Measurements from ENCODE around the gene UTS2B.

DNA sequence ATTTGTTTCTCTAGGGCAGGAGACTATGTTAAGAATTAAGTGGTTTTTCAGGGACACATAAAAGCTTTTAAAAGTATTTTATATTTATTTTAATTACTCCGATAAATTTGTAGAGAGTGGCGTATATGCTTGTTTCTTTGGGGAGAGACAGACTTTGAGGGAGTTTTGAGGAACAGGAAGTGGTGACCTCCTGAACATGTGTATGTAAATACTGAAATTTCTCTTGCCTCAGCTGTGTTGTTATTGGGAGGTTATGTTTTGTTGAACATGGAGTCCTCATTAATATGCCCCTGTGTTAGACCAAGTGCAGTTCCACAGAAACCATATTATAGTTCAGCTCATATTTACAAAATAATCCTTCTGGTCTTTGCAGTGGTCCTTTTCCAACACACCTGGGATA is 41.8 kb upstream of the UTS2B start:
- no peak for TF ChIP-seq POLR2A (IDR thresholded peaks at IDR 0.05)
- TF ChIP-seq, protein P1, sequence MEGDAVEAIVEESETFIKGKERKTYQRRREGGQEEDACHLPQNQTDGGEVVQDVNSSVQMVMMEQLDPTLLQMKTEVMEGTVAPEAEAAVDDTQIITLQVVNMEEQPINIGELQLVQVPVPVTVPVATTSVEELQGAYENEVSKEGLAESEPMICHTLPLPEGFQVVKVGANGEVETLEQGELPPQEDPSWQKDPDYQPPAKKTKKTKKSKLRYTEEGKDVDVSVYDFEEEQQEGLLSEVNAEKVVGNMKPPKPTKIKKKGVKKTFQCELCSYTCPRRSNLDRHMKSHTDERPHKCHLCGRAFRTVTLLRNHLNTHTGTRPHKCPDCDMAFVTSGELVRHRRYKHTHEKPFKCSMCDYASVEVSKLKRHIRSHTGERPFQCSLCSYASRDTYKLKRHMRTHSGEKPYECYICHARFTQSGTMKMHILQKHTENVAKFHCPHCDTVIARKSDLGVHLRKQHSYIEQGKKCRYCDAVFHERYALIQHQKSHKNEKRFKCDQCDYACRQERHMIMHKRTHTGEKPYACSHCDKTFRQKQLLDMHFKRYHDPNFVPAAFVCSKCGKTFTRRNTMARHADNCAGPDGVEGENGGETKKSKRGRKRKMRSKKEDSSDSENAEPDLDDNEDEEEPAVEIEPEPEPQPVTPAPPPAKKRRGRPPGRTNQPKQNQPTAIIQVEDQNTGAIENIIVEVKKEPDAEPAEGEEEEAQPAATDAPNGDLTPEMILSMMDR (IDR thresholded peaks at IDR 0.05) = no peak
